CD8-positive, alpha-beta memory T cell (primary cell): ENCODE results near the gene RPS6KA2. TPM values are rescaled to one million over a fixed set of nuclear protein-coding genes. Genes with fewer than 3 reads are reported as not detected.

Experiments
- CTCF ChIA-PET: fragments of 350-600 bp; sonication (Branson Sonifier 250); formaldehyde crosslinking; loops from one replicate; lab custom pipeline; 2021; ENCODE audit warnings: antibody characterized with exemption; lab: Charles Lee
- POLR2A ChIA-PET: fragments of 350-600 bp; sonication (Branson Sonifier 250); formaldehyde crosslinking; loops from one replicate; lab custom pipeline; 2021; ENCODE audit warnings: antibody characterized with exemption; lab: Charles Lee
- DNase-seq, 5 donors: peaks; one replicate each; pipeline versions ENCODE4 v3.0.0 to v3.0.0-alpha.2; 2020 to 2022; ENCODE audit warnings: mixed read lengths in 1 of 5
- H3K27ac ChIP-seq: one replicate; pipeline ENCODE4 v1.7.0; 2013; ENCODE audit warnings: low read depth, mild to moderate bottlenecking, low read length, moderate library complexity
- H3K27me3 ChIP-seq: 2 replicates; pipeline ENCODE4 v1.7.0; 2013; ENCODE audit warnings: low read length, mild to moderate bottlenecking; ENCODE audit not compliant: insufficient read depth, poor library complexity, severe bottlenecking
- H3K36me3 ChIP-seq: 2 replicates; pipeline ENCODE4 v1.7.0; 2013; ENCODE audit warnings: mild to moderate bottlenecking, low read length, moderate library complexity; ENCODE audit not compliant: insufficient read depth
- H3K4me1 ChIP-seq: 2 replicates; pipeline ENCODE4 v1.7.0; 2013; ENCODE audit warnings: mild to moderate bottlenecking, low read length, moderate library complexity; ENCODE audit not compliant: insufficient read depth
- H3K4me3 ChIP-seq: 2 replicates; pipeline ENCODE4 v1.7.0; 2013; ENCODE audit warnings: mild to moderate bottlenecking, low read length
- H3K9me3 ChIP-seq: 2 replicates; pipeline ENCODE4 v1.7.0; 2013; ENCODE audit warnings: mild to moderate bottlenecking, low read length
- H3K27ac Mint-ChIP-seq, 8 donors: one replicate each; pipeline ENCODE4 v1.8.0; 2020 to 2021; ENCODE audit warnings: mixed read lengths in 8 of 8, mild to moderate bottlenecking in 6 of 8, inconsistent platforms in 3 of 8, moderate library complexity in 3 of 8
- H3K27me3 Mint-ChIP-seq, 2 donors: one replicate each; pipeline ENCODE4 v1.8.0; 2020 to 2021; ENCODE audit warnings: mixed read lengths in 2 of 2, mild to moderate bottlenecking in 1 of 2, moderate library complexity in 1 of 2
- H3K36me3 Mint-ChIP-seq, 3 donors: one replicate each; pipeline ENCODE4 v1.8.0; 2020 to 2021; ENCODE audit warnings: mixed read lengths in 3 of 3, inconsistent platforms in 1 of 3, mild to moderate bottlenecking in 1 of 3
- H3K4me1 Mint-ChIP-seq, 3 donors: one replicate each; pipeline ENCODE4 v1.8.0; 2020 to 2021; ENCODE audit warnings: mixed read lengths in 3 of 3, inconsistent platforms in 1 of 3, mild to moderate bottlenecking in 1 of 3
- H3K4me3 Mint-ChIP-seq, 7 donors: one replicate each; pipeline ENCODE4 v1.8.0; 2020 to 2021; ENCODE audit warnings: mixed read lengths in 7 of 7, mild to moderate bottlenecking in 6 of 7, moderate library complexity in 4 of 7, inconsistent platforms in 2 of 7
- H3K9me3 Mint-ChIP-seq, 5 donors: one replicate each; pipeline ENCODE4 v1.8.0; 2020 to 2022; ENCODE audit warnings: mixed read lengths in 5 of 5, mild to moderate bottlenecking in 3 of 5, moderate library complexity in 2 of 5, inconsistent platforms in 1 of 5
- polyA plus RNA-seq: library from polyadenylated mRNA; unstranded; fragments of 300-500 nt; fragmentation: Illumina TruSeq; gene quantifications from one replicate; pipeline ENCODE4 v1.2.3, GENCODE V29; 2021
- total RNA-seq, 2 experiments: library from RNA; stranded (reverse); gene quantifications; one replicate each; pipeline ENCODE4 v1.2.3, GENCODE V29; 2021

The RPS6KA2 gene
- total and polyA plus RNA-seq, 3 experiments from 2014 or later = 3.6 to 4.7 (median 4.6) TPM

- H3K27ac ChIP-seq = no peak overlapping the region
- Mint-ChIP-seq H3K4me1 (peaks cover 0 to 6% (median 0%) of the 10 kb centered on the region in 3 donors), H3K27ac (no peak overlapping the region), H3K9me3 (no peaks in the 10 kb centered on the region), H3K4me3 (no peak overlapping the region), H3K36me3 (no peaks in the 10 kb centered on the region), H3K27me3 (peaks cover 11 to 72% of the 10 kb centered on the region in 2 donors)
- CTCF ChIA-PET = no interaction called here
- peaks cover 9% of the 10 kb centered on the region for H3K27me3 ChIP-seq
- no peaks in the 10 kb centered on the region for H3K9me3 ChIP-seq
- POLR2A ChIA-PET = no interaction called here
- H3K4me3 ChIP-seq = no peak overlapping the region
- no peak for DNase-seq
- H3K4me1 ChIP-seq = no peaks in the 10 kb centered on the region
- no peaks in the 10 kb centered on the region for H3K36me3 ChIP-seq
Observed at GRCh38 chr6:166670894-166671293, 43.8 kb upstream of the RPS6KA2 start.

- Mint-ChIP-seq H3K4me1 (peaks cover 0 to 6% (median 0%) of the 10 kb centered on the region in 3 donors), H3K27me3 (peaks cover 11 to 63% of the 10 kb centered on the region in 2 donors), H3K27ac (no peak overlapping the region), H3K36me3 (no peaks in the 10 kb centered on the region), H3K9me3 (no peaks in the 10 kb centered on the region), H3K4me3 (no peak overlapping the region)
- POLR2A ChIA-PET = no interaction called here
- CTCF ChIA-PET = no interaction called here
- H3K9me3 ChIP-seq = no peaks in the 10 kb centered on the region
- peaks cover 9% of the 10 kb centered on the region for H3K27me3 ChIP-seq
- H3K4me3 ChIP-seq = no peak overlapping the region
- H3K27ac ChIP-seq = no peak overlapping the region
- H3K4me1 ChIP-seq = no peaks in the 10 kb centered on the region
- H3K36me3 ChIP-seq = no peaks in the 10 kb centered on the region
- DNase-seq = no peak
Observed at GRCh38 chr6:166670013-166670412, 43.0 kb upstream of the RPS6KA2 start.

- Mint-ChIP-seq H3K9me3 (no peaks in the 10 kb centered on the region), H3K4me1 (peaks cover 0 to 5% (median 0%) of the 10 kb centered on the region in 3 donors), H3K27ac (no peak overlapping the region), H3K4me3 (no peak overlapping the region), H3K36me3 (no peaks in the 10 kb centered on the region), H3K27me3 (peaks cover 11 to 63% of the 10 kb centered on the region in 2 donors)
- H3K4me3 ChIP-seq = no peak overlapping the region
- H3K27me3 ChIP-seq = peaks cover 9% of the 10 kb centered on the region
- H3K27ac ChIP-seq = no peak overlapping the region
- DNase-seq = no peak
- no peaks in the 10 kb centered on the region for H3K36me3 ChIP-seq
- H3K9me3 ChIP-seq = no peaks in the 10 kb centered on the region
- ChIA-PET POLR2A (no interaction called here), CTCF (no interaction called here)
- H3K4me1 ChIP-seq = no peaks in the 10 kb centered on the region
Observed at GRCh38 chr6:166667796-166668610, 41.0 kb upstream of the RPS6KA2 start.

- POLR2A ChIA-PET = no interaction called here
- H3K9me3 ChIP-seq = no peaks in the 10 kb centered on the region
- H3K4me1 ChIP-seq = no peaks in the 10 kb centered on the region
- H3K36me3 ChIP-seq = no peaks in the 10 kb centered on the region
- no peak overlapping the region for H3K4me3 ChIP-seq
- H3K27ac ChIP-seq = no peak overlapping the region
- Mint-ChIP-seq H3K9me3 (no peaks in the 10 kb centered on the region), H3K4me1 (no peaks in the 10 kb centered on the region), H3K27me3 (peaks cover 8 to 52% of the 10 kb centered on the region in 2 donors), H3K4me3 (no peak overlapping the region), H3K27ac (no peak overlapping the region), H3K36me3 (no peaks in the 10 kb centered on the region)
- CTCF ChIA-PET = no interaction called here
- H3K27me3 ChIP-seq = no peaks in the 10 kb centered on the region
- no peak for DNase-seq
Observed at GRCh38 chr6:166664135-166664534, 37.1 kb upstream of the RPS6KA2 start.

GRCh38 chr6:166663568-166663967 lies 36.5 kb upstream of the RPS6KA2 start:
- peaks cover 9 to 57% of the 10 kb centered on the region in 2 donors for H3K27me3 Mint-ChIP-seq
- ChIA-PET POLR2A (no interaction called here), CTCF (interaction anchor here (0.8 kb wide), 1 partner anchor 36 kb away, joined by 3 read pairs; no protein-coding TSS in a partner anchor)
- Histone ChIP-seq H3K4me1 (no peaks in the 10 kb centered on the region), H3K27ac (no peak overlapping the region), H3K36me3 (no peaks in the 10 kb centered on the region), H3K9me3 (no peaks in the 10 kb centered on the region), H3K4me3 (no peak overlapping the region), H3K27me3 (no peaks in the 10 kb centered on the region)
- no peak for DNase-seq
- no peaks in the 10 kb centered on the region for H3K36me3 Mint-ChIP-seq
- H3K27ac Mint-ChIP-seq = no peak overlapping the region
- no peak overlapping the region for H3K4me3 Mint-ChIP-seq
- no peaks in the 10 kb centered on the region for H3K4me1 Mint-ChIP-seq
- H3K9me3 Mint-ChIP-seq = no peaks in the 10 kb centered on the region

GRCh38 chr6:166662690-166663089 lies 35.6 kb upstream of the RPS6KA2 start:
- H3K4me1 Mint-ChIP-seq = peaks cover 0 to under 1% (median 0%) of the 10 kb centered on the region in 3 donors
- H3K4me3 Mint-ChIP-seq = no peak overlapping the region
- Histone ChIP-seq H3K4me3 (no peak overlapping the region), H3K27ac (no peak overlapping the region), H3K4me1 (no peaks in the 10 kb centered on the region), H3K27me3 (no peaks in the 10 kb centered on the region), H3K9me3 (no peaks in the 10 kb centered on the region), H3K36me3 (no peaks in the 10 kb centered on the region)
- ChIA-PET POLR2A (no interaction called here), CTCF (interaction anchor here (0.8 kb wide), 1 partner anchor 35 kb away, joined by 3 read pairs; no protein-coding TSS in a partner anchor)
- H3K27ac Mint-ChIP-seq = no peak overlapping the region
- peaks cover 10 to 56% of the 10 kb centered on the region in 2 donors for H3K27me3 Mint-ChIP-seq
- H3K9me3 Mint-ChIP-seq = no peaks in the 10 kb centered on the region
- no peak for DNase-seq
- H3K36me3 Mint-ChIP-seq = no peaks in the 10 kb centered on the region

- Histone ChIP-seq H3K27me3 (no peaks in the 10 kb centered on the region), H3K36me3 (no peaks in the 10 kb centered on the region), H3K9me3 (no peaks in the 10 kb centered on the region), H3K4me1 (peaks cover 4% of the 10 kb centered on the region), H3K27ac (no peak overlapping the region), H3K4me3 (no peak overlapping the region)
- Mint-ChIP-seq H3K4me3 (no peak overlapping the region), H3K27ac (no peak overlapping the region), H3K4me1 (peaks cover 0 to 10% (median 9%) of the 10 kb centered on the region in 3 donors), H3K27me3 (peaks cover 17 to 49% of the 10 kb centered on the region in 2 donors), H3K36me3 (peaks cover 0 to 4% (median 0%) of the 10 kb centered on the region in 3 donors), H3K9me3 (no peaks in the 10 kb centered on the region)
- POLR2A ChIA-PET = no interaction called here
- DNase-seq = no peak
- CTCF ChIA-PET = no interaction called here
Observed at GRCh38 chr6:166661327-166662085, 34.5 kb upstream of the RPS6KA2 start.

GRCh38 chr6:166660157-166660688 lies 33.2 kb upstream of the RPS6KA2 start:
- Mint-ChIP-seq H3K9me3 (no peaks in the 10 kb centered on the region), H3K27me3 (peaks cover 17 to 44% of the 10 kb centered on the region in 2 donors), H3K4me3 (no peak overlapping the region), H3K36me3 (peaks cover 0 to 4% (median 0%) of the 10 kb centered on the region in 3 donors), H3K27ac (no peak overlapping the region), H3K4me1 (peaks cover 0 to 10% (median 9%) of the 10 kb centered on the region in 3 donors)
- H3K27me3 ChIP-seq = peaks cover 3% of the 10 kb centered on the region
- ChIA-PET CTCF (no interaction called here), POLR2A (no interaction called here)
- no peak overlapping the region for H3K27ac ChIP-seq
- H3K9me3 ChIP-seq = no peaks in the 10 kb centered on the region
- H3K36me3 ChIP-seq = no peaks in the 10 kb centered on the region
- no peak for DNase-seq
- H3K4me3 ChIP-seq = no peak overlapping the region
- H3K4me1 ChIP-seq = peaks cover 4% of the 10 kb centered on the region
